ENCODE data around the gene FREY1. TPM values are rescaled to one million over a fixed set of nuclear protein-coding genes. Genes with fewer than 3 reads are reported as not detected.

FREY1 gene
- 0.34 TPM in 1 of 2 replicates, not detected in the other for total RNA-seq

GRCh38 chr11:45906965-45907611, at the start of gene FREY1:
FREY1 (minus strand) TSS chr11:45907271; CDS start chr11:45907245, 26 bp downstream.

GRCh38 chr11:45922425-45923082, 15.5 kb upstream of the FREY1 start, which contains the start of gene LARGE2:
LARGE2 (plus strand) TSS chr11:45922656; CDS start chr11:45922883, 227 bp downstream.

GRCh38 chr11:45917623-45918330, 10.7 kb upstream of the FREY1 start, which contains the start of gene PEX16:
PEX16 (minus strand) TSS chr11:45917877; CDS start chr11:45917811, 66 bp downstream.

GRCh38 chr11:45885274-45885920, 21.7 kb downstream of the FREY1 start, which contains the start of gene MAPK8IP1:
MAPK8IP1 (plus strand) TSS chr11:45885651; CDS start chr11:45885821, 170 bp downstream.

Other genes with a start within 250 kb of the FREY1 start
- 0.67 and 0.74 TPM in 2 replicates for gene CHST1, start 241.6 kb downstream of the FREY1 start, total RNA-seq
- gene SLC35C1, start 102.1 kb downstream of the FREY1 start, total RNA-seq = 22.0 and 25.2 TPM in 2 replicates
- 4.3 and 5.9 TPM in 2 replicates for gene CRY2, start 59.8 kb downstream of the FREY1 start, total RNA-seq
- 8.8 and 11.6 TPM in 2 replicates for gene MAPK8IP1, start 21.6 kb downstream of the FREY1 start, total RNA-seq
- gene PEX16, start 10.6 kb upstream of the FREY1 start, total RNA-seq = 23.7 and 33.0 TPM in 2 replicates
- gene LARGE2, start 15.4 kb upstream of the FREY1 start, total RNA-seq = 0.15 and 0.17 TPM in 2 replicates
- gene PHF21A, start 214.2 kb upstream of the FREY1 start, total RNA-seq = 7.4 and 15.3 TPM in 2 replicates